ENCODE measurements around the gene TMEM92.
"Not testable (repeated sequence)": the region's sequence is repeated elsewhere in the genome, so short reads cannot be mapped to it uniquely, and the experiment has no call there.

TMEM92 gene

GRCh38 chr17:50267074-50267841 is 7.0 kb upstream of the TMEM92 start:
- peak; percentile 70 for DNase-seq (ENCODE audit: low spot score)
- Histone ChIP-seq H3K4me3 (peak overlapping the region; percentile 47), H3K27ac (peak overlapping the region; percentile 29 to 63)
- TF ChIP-seq, protein P1, sequence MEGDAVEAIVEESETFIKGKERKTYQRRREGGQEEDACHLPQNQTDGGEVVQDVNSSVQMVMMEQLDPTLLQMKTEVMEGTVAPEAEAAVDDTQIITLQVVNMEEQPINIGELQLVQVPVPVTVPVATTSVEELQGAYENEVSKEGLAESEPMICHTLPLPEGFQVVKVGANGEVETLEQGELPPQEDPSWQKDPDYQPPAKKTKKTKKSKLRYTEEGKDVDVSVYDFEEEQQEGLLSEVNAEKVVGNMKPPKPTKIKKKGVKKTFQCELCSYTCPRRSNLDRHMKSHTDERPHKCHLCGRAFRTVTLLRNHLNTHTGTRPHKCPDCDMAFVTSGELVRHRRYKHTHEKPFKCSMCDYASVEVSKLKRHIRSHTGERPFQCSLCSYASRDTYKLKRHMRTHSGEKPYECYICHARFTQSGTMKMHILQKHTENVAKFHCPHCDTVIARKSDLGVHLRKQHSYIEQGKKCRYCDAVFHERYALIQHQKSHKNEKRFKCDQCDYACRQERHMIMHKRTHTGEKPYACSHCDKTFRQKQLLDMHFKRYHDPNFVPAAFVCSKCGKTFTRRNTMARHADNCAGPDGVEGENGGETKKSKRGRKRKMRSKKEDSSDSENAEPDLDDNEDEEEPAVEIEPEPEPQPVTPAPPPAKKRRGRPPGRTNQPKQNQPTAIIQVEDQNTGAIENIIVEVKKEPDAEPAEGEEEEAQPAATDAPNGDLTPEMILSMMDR (IDR thresholded peaks at IDR 0.05) = no peak

DNA sequence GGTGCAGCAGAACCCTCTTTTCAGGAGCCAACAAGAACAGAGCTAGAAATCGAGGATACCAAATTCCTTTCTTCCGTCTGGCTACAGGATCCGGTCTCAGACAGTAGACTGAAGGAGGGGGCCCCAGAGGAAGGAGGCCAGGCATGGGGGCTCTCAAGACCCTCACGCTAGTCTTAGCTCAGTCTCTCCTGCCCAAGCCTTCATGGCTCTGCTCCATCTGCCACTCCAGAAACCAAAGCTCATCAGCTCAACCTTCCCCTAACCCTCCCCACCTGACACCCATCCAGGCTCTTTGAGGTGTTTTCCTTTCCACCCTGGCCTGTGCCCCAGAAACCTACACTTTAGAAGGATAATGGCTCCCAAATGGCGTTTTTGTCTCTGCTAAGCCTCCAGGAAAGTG is 6.2 kb upstream of the TMEM92 start:
- H3K27ac ChIP-seq = peak overlapping the region in 1 of 2 donors; percentile 63
- TF ChIP-seq, protein P1 (IDR thresholded peaks at IDR 0.05) = no peak
- H3K4me3 ChIP-seq = no peak overlapping the region
- DNase-seq (ENCODE audit: low spot score) = no peak

GRCh38 chr17:50268743-50269275 is 5.5 kb upstream of the TMEM92 start:
- peak overlapping the region in 1 of 2 donors; percentile 43 for H3K27ac ChIP-seq
- no peak overlapping the region for H3K4me3 ChIP-seq
- DNase-seq (ENCODE audit: low spot score) = peak; percentile 71
- TF ChIP-seq, protein P1 (IDR thresholded peaks at IDR 0.05) = no peak

GRCh38 chr17:50269477-50270434 is 4.5 kb upstream of the TMEM92 start:
- Histone ChIP-seq H3K4me3 (peak overlapping the region; percentile 10), H3K27ac (peak overlapping the region; percentile 66 to 93)
- TF ChIP-seq, protein P1 (IDR thresholded peaks at IDR 0.05) = peak; percentile 78
- DNase-seq (ENCODE audit: low spot score) = peak; percentile 66

DNA sequence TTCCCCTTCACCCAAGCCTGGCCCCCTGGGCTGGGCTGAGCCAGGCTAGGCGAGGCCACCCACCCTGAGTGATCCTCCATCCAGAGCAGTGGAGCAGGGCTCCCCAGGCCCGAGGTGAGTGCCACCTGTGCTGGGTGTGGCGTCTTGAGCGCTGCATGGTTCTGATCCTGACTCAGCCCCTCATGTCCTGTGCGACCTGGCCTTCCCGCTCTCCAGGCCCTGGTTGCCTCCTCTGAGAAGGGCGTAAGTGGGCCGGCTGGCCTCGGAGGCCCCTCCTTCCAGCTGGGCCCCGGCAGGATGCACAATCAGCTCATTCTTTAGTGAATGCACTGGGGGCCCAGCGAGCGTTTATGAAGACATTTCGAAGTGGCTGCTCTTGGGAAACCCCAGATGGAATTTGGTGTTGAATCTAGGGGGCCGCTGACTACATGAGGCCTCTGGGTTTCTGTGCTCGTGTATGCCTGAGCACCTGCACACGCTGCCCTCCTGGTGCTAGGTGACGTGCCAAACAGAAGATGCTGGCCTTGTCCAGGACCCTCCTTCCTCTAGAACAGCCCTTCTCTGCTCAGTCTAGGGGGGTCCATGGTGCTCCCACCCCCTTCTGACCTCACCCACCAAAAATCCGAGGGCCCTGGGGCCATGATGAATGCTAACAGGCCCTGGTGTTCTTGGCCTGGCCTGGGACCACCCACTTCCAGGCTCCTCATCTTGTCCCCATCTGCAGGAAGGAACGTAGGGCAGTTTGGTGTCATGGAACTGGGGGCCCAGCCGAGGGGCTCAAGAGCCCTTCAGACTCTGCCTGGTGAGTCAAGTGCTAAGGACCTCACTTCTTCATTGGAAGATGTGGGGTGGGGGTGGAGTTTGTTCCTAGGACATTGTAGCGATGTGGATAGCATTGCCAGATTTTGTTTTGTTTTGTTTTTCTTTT is 3.6 kb upstream of the TMEM92 start:
- Histone ChIP-seq H3K27ac (peak overlapping the region; percentile 66 to 93), H3K4me3 (peak overlapping the region; percentile 10)
- peak; percentile 79 for DNase-seq (ENCODE audit: low spot score)
- TF ChIP-seq, protein P1 (IDR thresholded peaks at IDR 0.05) = peak; percentile 7

DNA sequence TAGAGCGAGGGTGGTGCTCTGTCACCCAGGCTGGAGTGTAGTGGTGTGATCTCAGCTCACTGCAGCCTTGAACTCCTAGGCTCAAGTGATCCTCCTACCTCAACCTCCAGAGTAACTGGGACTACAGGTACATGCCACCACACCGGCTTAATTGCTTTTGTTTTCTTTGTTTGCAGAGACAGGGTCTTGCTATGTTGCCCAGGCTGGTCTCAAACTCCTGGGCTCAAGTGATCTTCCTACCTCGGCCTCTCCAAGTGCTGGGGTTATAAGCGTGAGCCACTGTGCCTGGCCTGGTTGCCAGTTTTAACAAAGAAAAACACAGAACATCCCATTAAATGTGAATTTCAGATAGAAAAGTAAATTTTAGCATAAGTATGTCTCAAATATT is 2.9 kb upstream of the TMEM92 start:
- peak overlapping the region; percentile 66 to 93 for H3K27ac ChIP-seq
- not testable (repeated sequence) for H3K4me3 ChIP-seq; DNase-seq (ENCODE audit: low spot score)

Measured in coronary artery (tissue), 2 donors.